ENCODE measurements around the gene RASGRP3. TPM values are rescaled to one million over a fixed set of nuclear protein-coding genes. Genes with fewer than 3 reads are reported as not detected.

RASGRP3 gene
- total RNA-seq, 1 experiment from 2014 or later: 0.72 TPM

GRCh38 chr2:33505966-33506365, 29.5 kb downstream of the RASGRP3 start:
- ChIA-PET POLR2A (ENCODE audit: unreplicated experiment) (no interaction called here), CTCF (no interaction called here)
- H3K9me3 ChIP-seq (ENCODE audit: insufficient read depth, low read depth): no peaks in the 10 kb centered on the region
- no peak for TF ChIP-seq EZH2 (IDR thresholded peaks at IDR 0.05; ENCODE audit: low read depth)
- TF ChIP-seq CTCF (conservative IDR thresholded peaks at IDR 0.05): no peak
- H3K79me2 ChIP-seq (ENCODE audit: low read depth): no peaks in the 10 kb centered on the region
- BruUV-seq (replicated peaks): no TSS peak
- H2AFZ ChIP-seq: no peak overlapping the region
- H3K4me3 ChIP-seq: no peak overlapping the region
- H3K36me3 ChIP-seq (ENCODE audit: low read depth): no peaks in the 10 kb centered on the region
- no peaks in the 10 kb centered on the region for H4K20me1 ChIP-seq (ENCODE audit: insufficient read depth)
- no peaks in the 10 kb centered on the region for H3F3A ChIP-seq (ENCODE audit: insufficient read depth, low read depth)
- no peaks in the 10 kb centered on the region for H3K4me1 ChIP-seq (replicated peaks; ENCODE audit: insufficient read depth)
- DNase-seq: no peak
- H3K4me2 ChIP-seq: no peak overlapping the region
- intact Hi-C loops (cut with micrococcal nuclease; ENCODE audit: unreplicated experiment): no loop called here
- 0 out of 2 replicates have a peak, but pooled peaks cover 2% of the 10 kb centered on the region for H3K27me3 ChIP-seq (ENCODE audit: insufficient read depth, low read depth)
- no peaks in the 10 kb centered on the region for H3K9me2 ChIP-seq (ENCODE audit: insufficient read depth)
- no peak overlapping the region for H3K27ac ChIP-seq

- no peaks in the 10 kb centered on the region for H3K9me3 ChIP-seq (ENCODE audit: insufficient read depth, low read depth)
- TF ChIP-seq CTCF (conservative IDR thresholded peaks at IDR 0.05): no peak
- TF ChIP-seq EZH2 (IDR thresholded peaks at IDR 0.05; ENCODE audit: low read depth): no peak
- intact Hi-C loops (cut with micrococcal nuclease; ENCODE audit: unreplicated experiment): no loop called here
- no peaks in the 10 kb centered on the region for H3K79me2 ChIP-seq (ENCODE audit: low read depth)
- H3K4me1 ChIP-seq (replicated peaks; ENCODE audit: insufficient read depth): no peaks in the 10 kb centered on the region
- ChIA-PET POLR2A (ENCODE audit: unreplicated experiment) (no interaction called here), CTCF (no interaction called here)
- H3F3A ChIP-seq (ENCODE audit: insufficient read depth, low read depth): no peaks in the 10 kb centered on the region
- DNase-seq: no peak
- no peaks in the 10 kb centered on the region for H3K9me2 ChIP-seq (ENCODE audit: insufficient read depth)
- no peak overlapping the region for H3K27ac ChIP-seq
- no peak overlapping the region for H3K4me3 ChIP-seq
- no peak overlapping the region for H2AFZ ChIP-seq
- BruUV-seq (replicated peaks): no TSS peak
- H3K27me3 ChIP-seq (ENCODE audit: insufficient read depth, low read depth): no peaks in the 10 kb centered on the region
- H3K36me3 ChIP-seq (ENCODE audit: low read depth): no peaks in the 10 kb centered on the region
- no peaks in the 10 kb centered on the region for H4K20me1 ChIP-seq (ENCODE audit: insufficient read depth)
- H3K4me2 ChIP-seq: no peak overlapping the region
Observed at GRCh38 chr2:33509908-33510585, 33.6 kb downstream of the RASGRP3 start.

- Histone ChIP-seq H4K20me1 (ENCODE audit: insufficient read depth) (no peaks in the 10 kb centered on the region), H3K79me2 (ENCODE audit: low read depth) (no peaks in the 10 kb centered on the region), H3K9me2 (ENCODE audit: insufficient read depth) (no peaks in the 10 kb centered on the region), H3K4me1 (replicated peaks; ENCODE audit: insufficient read depth) (no peaks in the 10 kb centered on the region), H3K36me3 (ENCODE audit: low read depth) (no peaks in the 10 kb centered on the region), H3K9me3 (ENCODE audit: insufficient read depth, low read depth) (no peaks in the 10 kb centered on the region), H3K27me3 (ENCODE audit: insufficient read depth, low read depth) (no peaks in the 10 kb centered on the region), H3K4me3 (no peak overlapping the region), H3K27ac (no peak overlapping the region), H2AFZ (no peak overlapping the region), H3F3A (ENCODE audit: insufficient read depth, low read depth) (no peaks in the 10 kb centered on the region), H3K4me2 (no peak overlapping the region)
- POLR2A ChIA-PET (ENCODE audit: unreplicated experiment): no interaction called here
- DNase-seq: no peak
- CTCF ChIA-PET: no interaction called here
- no TSS peak for BruUV-seq (replicated peaks)
- intact Hi-C loops (cut with micrococcal nuclease; ENCODE audit: unreplicated experiment): no loop called here
- TF ChIP-seq CTCF (conservative IDR thresholded peaks at IDR 0.05) (no peak), EZH2 (IDR thresholded peaks at IDR 0.05; ENCODE audit: low read depth) (no peak)
Observed at GRCh38 chr2:33510586-33510968, 34.1 kb downstream of the RASGRP3 start.

Data from PC-9 (cell line).